Measurements from ENCODE around the gene OR51G1. TPM values are rescaled to one million over a fixed set of nuclear protein-coding genes. Genes with fewer than 3 reads are reported as not detected.

The OR51G1 gene
- total RNA-seq, 1 experiment from 2014 or later, result not detected

GRCh38 chr11:4916581-4916980 is 7.6 kb downstream of the OR51G1 start:
- Histone ChIP-seq H3K27me3 (ENCODE audit: insufficient read depth, low read length) (no peaks in the 10 kb centered on the region), H2BK12ac (ENCODE audit: insufficient read length, low read depth, low read length) (no peak overlapping the region), H2BK5ac (ENCODE audit: insufficient read length, low read length) (no peak overlapping the region), H3K4me2 (ENCODE audit: insufficient read depth, insufficient read length, low read length) (no peak overlapping the region), H3K27ac (ENCODE audit: insufficient read length, low read depth, low read length) (no peak overlapping the region), H2AK5ac (ENCODE audit: insufficient read length, low read length) (no peak overlapping the region), H3K9me3 (ENCODE audit: control insufficient read depth, low read depth, low read length) (no peaks in the 10 kb centered on the region), H3K79me1 (ENCODE audit: insufficient read depth, low read depth, low read length, poor library complexity, severe bottlenecking) (no peaks in the 10 kb centered on the region), H3K4me1 (ENCODE audit: insufficient read depth, low read length) (no peaks in the 10 kb centered on the region), H3K79me2 (ENCODE audit: insufficient read depth, low read length) (no peaks in the 10 kb centered on the region), H4K8ac (replicated peaks; ENCODE audit: insufficient read length, low read depth, low read length) (no peak overlapping the region), H3K56ac (ENCODE audit: insufficient read length, low read depth, low read length) (no peak overlapping the region), H3K23me2 (ENCODE audit: insufficient read length, low read depth, low read length, poor library complexity, severe bottlenecking) (no peaks in the 10 kb centered on the region), H3K9ac (ENCODE audit: extremely low read depth, insufficient read length, low read length) (no peak overlapping the region), H3T11ph (ENCODE audit: low read length) (no peak overlapping the region), H2BK20ac (ENCODE audit: low read depth, low read length, poor library complexity, severe bottlenecking) (no peak overlapping the region), H3K4ac (ENCODE audit: low read depth, low read length) (no peak overlapping the region), H2BK120ac (ENCODE audit: low read depth, low read length, poor library complexity, severe bottlenecking) (no peak overlapping the region), H4K5ac (ENCODE audit: insufficient read length, low read depth, low read length) (no peak overlapping the region), H2BK15ac (ENCODE audit: low read depth, low read length) (no peak overlapping the region), H3K14ac (ENCODE audit: insufficient read depth, low read length) (no peak overlapping the region), H3K18ac (ENCODE audit: insufficient read length, low read depth, low read length) (no peak overlapping the region), H3K23ac (ENCODE audit: insufficient read length, low read depth, low read length) (no peak overlapping the region), H4K91ac (ENCODE audit: insufficient read length, low read depth, low read length) (no peak overlapping the region), H2AFZ (ENCODE audit: low read length) (no peak overlapping the region), H4K20me1 (ENCODE audit: control insufficient read depth, insufficient read depth, insufficient read length) (no peaks in the 10 kb centered on the region)
- H3K4me1 Mint-ChIP-seq, result no peaks in the 10 kb centered on the region
- H3K27me3 Mint-ChIP-seq (ENCODE audit: low read depth), result no peaks in the 10 kb centered on the region; the same call in 1 of the 2 replicates
- H3K9me3 Mint-ChIP-seq, result no peaks in the 10 kb centered on the region
- DNase-seq, result no peak
- no peak overlapping the region for H3K27ac Mint-ChIP-seq
- no peak overlapping the region for H3K4me3 Mint-ChIP-seq
- TF ChIP-seq CTCF (conservative IDR thresholded peaks at IDR 0.05), result no peak
- no peaks in the 10 kb centered on the region for H3K36me3 Mint-ChIP-seq (ENCODE audit: insufficient read depth in 1 of 3, low read depth in 3 of 3)
